ENCODE results near the gene LRMDA. TPM values are rescaled to one million over a fixed set of nuclear protein-coding genes. Genes with fewer than 3 reads are reported as not detected.
A peak's percentile ranks its signal among the peaks of the same experiment; 100 is the strongest.

The LRMDA gene
- polyA plus RNA-seq, 2 of the 4 experiments (the other 2 are of a cell fraction) = 4.6 to 5.2 TPM

- TF ChIP-seq ATOH8 (CRISPR knock-in tag; IDR thresholded peaks at IDR 0.05; ENCODE audit: low read depth) (no peak), ESRRA (IDR thresholded peaks at IDR 0.05; ENCODE audit: borderline replicate concordance, low read length) (no peak)
These were observed 332.2 kb downstream of the LRMDA start (continued) for GRCh38 chr10:75763652-75764051.

DNA sequence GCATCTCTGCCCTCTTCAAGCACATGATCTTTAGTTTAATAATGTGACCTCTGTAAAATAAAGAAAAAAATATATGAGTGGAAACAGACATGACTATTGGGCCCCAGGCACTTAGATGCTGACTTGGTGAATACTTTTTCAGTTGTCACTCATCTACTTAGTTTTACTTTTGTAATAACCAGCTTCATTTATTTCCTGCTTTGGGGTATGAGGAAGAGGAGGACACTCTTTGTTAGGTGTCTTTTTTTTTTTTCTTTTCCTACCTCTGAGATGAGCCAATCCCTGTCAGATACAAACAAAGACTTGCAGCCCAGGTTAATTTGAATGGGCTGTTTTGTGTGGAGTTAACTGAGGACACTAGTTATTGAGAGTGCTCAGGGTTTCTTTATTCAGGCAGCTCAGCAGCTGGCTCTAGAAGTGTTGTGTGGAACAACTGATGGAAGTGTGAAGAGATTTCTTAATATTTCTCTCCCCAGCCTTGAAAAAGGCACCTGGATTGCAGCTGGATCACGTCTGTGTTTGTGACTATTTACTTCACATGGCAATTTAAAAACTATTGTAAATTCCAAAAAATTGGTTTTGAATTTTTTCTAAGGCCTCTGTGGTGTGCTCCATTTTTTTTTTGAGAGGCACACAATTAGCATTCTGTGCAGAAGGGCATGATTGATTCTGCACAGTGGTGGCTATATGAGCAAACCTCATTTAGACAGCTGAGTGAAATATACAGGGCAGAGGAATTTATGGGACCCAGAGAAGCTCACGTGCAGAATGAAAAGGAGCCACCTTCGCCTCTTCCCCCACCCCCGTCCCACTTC is 333.8 kb downstream of the LRMDA start:
- no peak for TF ChIP-seq ZSCAN20 (CRISPR knock-in tag; IDR thresholded peaks at IDR 0.05)
- no peak for TF ChIP-seq HOXB5 (CRISPR knock-in tag; IDR thresholded peaks at IDR 0.05)
- DNase-seq (ENCODE audit: low read depth in 1 of 2, low spot score in 1 of 2) = no peak
- no peak overlapping the region for H3K4me3 ChIP-seq
- ATAC-seq = peak in 1 of 2 experiments; percentile 25; a peak in 4 of 6 replicates
- ChIA-PET POLR2A (interaction anchor here (0.6 to 2.9 kb wide), 4 partner anchors 8 to 364 kb away, joined by 3 to 17 read pairs (median 8); partner anchors contain the start of gene ZNF503), CTCF (interaction anchor here (0.9 to 1.2 kb wide), 2 partner anchors 12 to 366 kb away, joined by 3 read pairs; no protein-coding TSS in a partner anchor)
- WGBS (ENCODE audit: missing lambda C conversion rate) = 74% methylated on average over 4 of the region's 4 CpGs
- FAIRE-seq = no peak
- H3K4me2 ChIP-seq = peak overlapping the region; percentile 51
- H3K4me1 ChIP-seq = peaks cover 38% of the 10 kb centered on the region
- peak overlapping the region; percentile 59 to 79; a peak in 5 of 6 replicates for H3K27ac ChIP-seq
- no peaks in the 10 kb centered on the region for H3K9me3 ChIP-seq

GRCh38 chr10:75765789-75766096 is 334.3 kb downstream of the LRMDA start:
- no peak overlapping the region; the same call in 2 of the 3 replicates for H3K4me2 ChIP-seq
- DNase-seq (ENCODE audit: low read depth in 1 of 2, low spot score in 1 of 2) (no peak), FAIRE-seq (no peak), ATAC-seq (peak in 1 of 2 experiments; percentile 62; a peak in 3 of 6 replicates)
- POLR2A ChIA-PET = interaction anchor here (2.9 kb wide), 1 partner anchor 364 kb away, joined by 17 read pairs; the partner anchor contains the start of gene ZNF503
- H3K4me3 ChIP-seq = no peak overlapping the region
- H3K27ac ChIP-seq = peak overlapping the region; percentile 59 to 79; a peak in 5 of 6 replicates
- CTCF ChIA-PET = no interaction called here
- 72% methylated on average over 5 of the region's 5 CpGs for WGBS (ENCODE audit: missing lambda C conversion rate)
- TF ChIP-seq KDM5A (IDR thresholded peaks at IDR 0.05) (no peak), JUN (IDR thresholded peaks at IDR 0.05) (no peak), CBX8 (IDR thresholded peaks at IDR 0.05) (no peak), SREBF2 (IDR thresholded peaks at IDR 0.05) (no peak), HES2 (IDR thresholded peaks at IDR 0.05) (no peak), HDAC2 (IDR thresholded peaks at IDR 0.05) (no peak), ZNF302 (CRISPR knock-in tag; IDR thresholded peaks at IDR 0.05) (no peak), TFCP2L1 (CRISPR knock-in tag; IDR thresholded peaks at IDR 0.05) (no peak), EP300 (IDR thresholded peaks at IDR 0.05) (no peak), HOXA7 (CRISPR knock-in tag; IDR thresholded peaks at IDR 0.05) (no peak), CHD2 (IDR thresholded peaks at IDR 0.05; ENCODE audit: low read length, partially characterized antibody) (no peak), EHF (CRISPR knock-in tag; IDR thresholded peaks at IDR 0.05) (no peak), RAD21 (conservative IDR thresholded peaks at IDR 0.05 in 1 of 2, IDR thresholded peaks at IDR 0.05 in 1 of 2) (no peak), NFE2L2 (conservative IDR thresholded peaks at IDR 0.05; ENCODE audit: low read length) (no peak), ZFP36 (IDR thresholded peaks at IDR 0.05; ENCODE audit: borderline replicate concordance, partially characterized antibody) (no peak), EHMT2 (IDR thresholded peaks at IDR 0.05; ENCODE audit: low read depth) (no peak), SMC3 (IDR thresholded peaks at IDR 0.05) (no peak), ZSCAN20 (CRISPR knock-in tag; IDR thresholded peaks at IDR 0.05) (no peak)
- TF ChIP-seq, protein P1, sequence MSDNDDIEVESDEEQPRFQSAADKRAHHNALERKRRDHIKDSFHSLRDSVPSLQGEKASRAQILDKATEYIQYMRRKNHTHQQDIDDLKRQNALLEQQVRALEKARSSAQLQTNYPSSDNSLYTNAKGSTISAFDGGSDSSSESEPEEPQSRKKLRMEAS (IDR thresholded peaks at IDR 0.05) = no peak
- peaks cover 38% of the 10 kb centered on the region for H3K4me1 ChIP-seq
- no peaks in the 10 kb centered on the region for H3K9me3 ChIP-seq

DNA sequence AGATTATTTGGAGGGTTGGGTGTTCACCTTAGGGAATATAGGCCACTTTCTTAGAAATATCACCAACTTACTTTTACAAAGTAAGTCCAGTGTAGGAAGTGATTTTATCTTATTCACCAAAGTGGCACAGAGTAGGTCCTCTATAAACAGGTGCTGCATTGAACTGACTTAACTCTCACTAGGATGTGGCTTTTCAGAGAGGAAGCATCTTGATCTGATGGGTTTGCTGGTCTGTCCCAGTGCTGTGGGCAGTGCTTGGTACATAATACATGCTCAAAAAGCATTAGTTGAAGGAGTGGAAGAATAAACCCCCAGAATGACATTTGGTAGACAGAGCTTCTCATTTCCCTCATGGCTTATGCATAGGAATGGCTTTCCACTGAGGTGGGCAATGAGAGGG is 334.7 kb downstream of the LRMDA start:
- ChIA-PET CTCF (no interaction called here), POLR2A (no interaction called here)
- H3K4me1 ChIP-seq = peaks cover 38% of the 10 kb centered on the region
- H3K9me3 ChIP-seq = no peaks in the 10 kb centered on the region
- peak overlapping the region in 1 of 2 experiments; percentile 79; a peak in 3 of 6 replicates for H3K27ac ChIP-seq
- H3K4me3 ChIP-seq = no peak overlapping the region
- DNase-seq (ENCODE audit: low read depth in 1 of 2, low spot score in 1 of 2) = no peak
- H3K4me2 ChIP-seq = no peak overlapping the region
- ATAC-seq = no peak
- FAIRE-seq = no peak
- TF ChIP-seq RNF2 (IDR thresholded peaks at IDR 0.05; ENCODE audit: borderline replicate concordance, low read depth) (no peak), ZSCAN20 (CRISPR knock-in tag; IDR thresholded peaks at IDR 0.05) (no peak), FOSB (CRISPR knock-in tag; IDR thresholded peaks at IDR 0.05) (no peak), ZNF302 (CRISPR knock-in tag; IDR thresholded peaks at IDR 0.05) (no peak), GATA3 (IDR thresholded peaks at IDR 0.05; ENCODE audit: borderline replicate concordance) (no peak), PBX3 (IDR thresholded peaks at IDR 0.05) (no peak), ELK1 (IDR thresholded peaks at IDR 0.05; ENCODE audit: low read depth, low read length) (no peak), CEBPB (IDR thresholded peaks at IDR 0.05) (no peak), RFX5 (IDR thresholded peaks at IDR 0.05) (no peak)
- TF ChIP-seq, protein P1 (IDR thresholded peaks at IDR 0.05) = no peak

Measured in A549 (cell line).